PFSK-1 (cell line): ENCODE measurements around the gene SLC39A11.

Experiments
- FOXP2 ChIP-seq: optimal IDR thresholded peaks from 2 replicates; pipeline ENCODE3; 2011; ENCODE audit warnings: borderline replicate concordance, control low read depth, inconsistent platforms; ENCODE audit not compliant: insufficient read depth; ENCODE audit errors: extremely low read length, extremely low read depth
- POLR2AphosphoS5 ChIP-seq: IDR thresholded peaks from 2 replicates; pipeline ENCODE4 v1.6.1; 2012; ENCODE audit warnings: low read depth, mild to moderate bottlenecking, control low read depth, low read length, moderate library complexity
- REST ChIP-seq, 2 experiments: IDR thresholded peaks; 2 replicates each; pipeline versions ENCODE4 v1.6.1 to v1.8.0; 2011 to 2012; ENCODE audit warnings: low read depth in 2 of 2, low read length in 2 of 2, control low read depth in 1 of 2, inconsistent platforms in 1 of 2, mild to moderate bottlenecking in 1 of 2, moderate library complexity in 1 of 2; ENCODE audit not compliant: insufficient read depth in 1 of 2
- SIN3A ChIP-seq: IDR thresholded peaks from 2 replicates; pipeline ENCODE4 v1.6.1; 2012; ENCODE audit warnings: mild to moderate bottlenecking, low read length, moderate library complexity, borderline replicate concordance; ENCODE audit not compliant: insufficient read depth
- TAF1 ChIP-seq: IDR thresholded peaks from 2 replicates; pipeline ENCODE4 v1.6.1; 2012; ENCODE audit warnings: low read length, control low read depth, borderline replicate concordance; ENCODE audit not compliant: insufficient read depth

- TF ChIP-seq POLR2AphosphoS5: no peak
- TF ChIP-seq TAF1: no peak
- no peak for TF ChIP-seq REST (IDR thresholded peaks at IDR 0.05; ENCODE audit: insufficient read depth in 1 of 2, low read depth in 2 of 2, low read length in 2 of 2)
- no peak for TF ChIP-seq SIN3A
- TF ChIP-seq FOXP2: no peak
Observed at GRCh38 chr17:73071066-73071999, 21.2 kb downstream of the SLC39A11 start.
